Measurements from ENCODE around the gene POLR3H. TPM values are rescaled to one million over a fixed set of nuclear protein-coding genes. Genes with fewer than 3 reads are reported as not detected.
A peak's percentile ranks its signal among the peaks of the same experiment; 100 is the strongest.

POLR3H gene
- total RNA-seq, 1 experiment from 2014 or later, result 10.8 TPM

GRCh38 chr22:41539146-41540005, 4.9 kb downstream of the POLR3H start:
- DNase-seq (ENCODE audit: extremely low read depth, low read depth), result no peak

GRCh38 chr22:41538583-41538982, 5.7 kb downstream of the POLR3H start:
- DNase-seq (ENCODE audit: extremely low read depth, low read depth), result no peak

- DNase-seq (ENCODE audit: extremely low read depth, low read depth), result no peak
Observed at GRCh38 chr22:41537203-41537602, 7.1 kb downstream of the POLR3H start.

- no peak for DNase-seq (ENCODE audit: extremely low read depth, low read depth)
Observed at GRCh38 chr22:41535244-41535643, 9.0 kb downstream of the POLR3H start.

- no peak for DNase-seq (ENCODE audit: extremely low read depth, low read depth)
Observed at GRCh38 chr22:41534219-41534618, 10.1 kb downstream of the POLR3H start.

- DNase-seq (ENCODE audit: extremely low read depth, low read depth), result peak; percentile 57
Observed at GRCh38 chr22:41532908-41533825, 11.1 kb downstream of the POLR3H start.

- no peak for DNase-seq (ENCODE audit: extremely low read depth, low read depth)
Observed at GRCh38 chr22:41531715-41532477, 12.4 kb downstream of the POLR3H start.

- DNase-seq (ENCODE audit: extremely low read depth, low read depth), result no peak
Observed at GRCh38 chr22:41530890-41531714, 13.2 kb downstream of the POLR3H start.

- no peak for DNase-seq (ENCODE audit: extremely low read depth, low read depth)
Observed at GRCh38 chr22:41528938-41529561, 15.2 kb downstream of the POLR3H start.

GRCh38 chr22:41528132-41528766, 16.0 kb downstream of the POLR3H start:
- no peak for DNase-seq (ENCODE audit: extremely low read depth, low read depth)

GRCh38 chr22:41526830-41527799, 17.2 kb downstream of the POLR3H start:
- peak; percentile 21 for DNase-seq (ENCODE audit: extremely low read depth, low read depth)

GRCh38 chr22:41526226-41526829, 17.9 kb downstream of the POLR3H start:
- no peak for DNase-seq (ENCODE audit: extremely low read depth, low read depth)

- DNase-seq (ENCODE audit: extremely low read depth, low read depth), result no peak
Observed at GRCh38 chr22:41525450-41526225, 18.6 kb downstream of the POLR3H start.

- DNase-seq (ENCODE audit: extremely low read depth, low read depth), result no peak
Observed at GRCh38 chr22:41524809-41525449, 19.3 kb downstream of the POLR3H start.

GRCh38 chr22:41524251-41524661, 20.0 kb downstream of the POLR3H start:
- DNase-seq (ENCODE audit: extremely low read depth, low read depth), result no peak

Measured in NCI-H460 (cell line).